Measurements from ENCODE around the gene DVL1.

Gene DVL1

DNA sequence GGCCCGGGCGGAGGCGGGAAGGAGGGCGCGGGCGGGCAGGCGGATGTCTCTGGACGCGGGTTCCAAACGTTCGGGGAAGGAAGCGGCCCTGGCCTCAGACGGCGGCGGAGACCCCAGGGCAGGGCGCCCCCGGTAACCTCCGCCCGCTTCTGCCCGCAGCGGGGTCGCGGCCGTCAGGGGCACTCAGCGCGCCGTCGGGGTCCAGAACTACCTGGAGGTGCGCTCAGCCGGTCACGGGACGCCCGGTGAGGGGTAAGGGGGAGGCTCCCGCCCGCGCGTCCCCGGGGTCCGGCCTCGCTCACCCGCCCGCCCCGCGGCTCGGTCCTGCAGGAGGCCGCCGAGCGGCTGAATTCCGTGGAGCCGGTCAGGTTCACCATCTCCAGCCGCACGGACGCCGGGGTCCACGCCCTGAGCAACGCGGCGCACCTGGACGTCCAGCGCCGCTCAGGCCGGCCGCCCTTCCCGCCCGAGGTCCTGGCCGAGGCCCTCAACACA lies 40.4 kb downstream of the DVL1 start:
- no peak for DNase-seq

DNA sequence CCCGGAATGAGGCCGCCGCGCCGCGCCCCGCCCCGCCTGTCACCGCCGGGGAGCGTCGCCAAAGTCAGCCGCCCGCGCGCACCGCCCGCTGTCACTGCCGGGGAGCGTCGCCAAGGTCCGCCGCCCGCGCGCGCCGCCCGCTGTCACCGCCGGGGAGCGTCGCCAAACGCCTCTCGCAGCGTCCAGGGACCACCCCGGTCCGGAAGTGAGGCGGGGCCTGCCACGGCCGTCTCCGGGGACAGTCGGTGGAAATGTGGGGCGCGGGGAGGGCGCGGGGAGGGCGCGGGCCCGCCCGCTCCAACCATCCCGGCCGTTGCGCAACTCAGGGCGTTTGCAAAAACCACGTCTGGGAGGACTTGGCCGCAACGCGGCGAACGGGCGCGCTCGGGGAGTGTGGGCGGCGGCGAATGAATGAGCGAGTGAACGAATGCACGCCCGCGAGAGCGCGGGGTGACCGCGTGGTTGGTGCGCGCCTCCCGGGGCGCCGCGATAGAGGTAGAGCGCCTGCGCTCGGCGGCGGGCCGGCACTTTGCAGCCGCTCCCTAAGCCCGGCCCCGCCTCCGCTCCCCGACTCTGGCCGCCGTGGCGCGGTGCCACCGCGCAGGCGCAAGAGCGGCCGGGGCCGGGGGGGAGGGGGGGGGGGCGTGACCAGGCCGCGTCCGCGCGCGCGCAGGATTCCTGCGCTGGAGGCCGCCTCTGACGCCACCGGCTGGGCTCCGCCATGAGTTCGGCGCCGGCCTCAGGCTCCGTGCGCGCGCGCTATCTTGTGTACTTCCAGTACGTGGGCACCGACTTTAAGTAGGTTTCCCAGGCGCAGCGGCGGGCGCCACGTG lies 41.1 kb downstream of the DVL1 start, which contains the start of the genes ACAP3 and PUSL1:
Gene ACAP3, minus strand, starts transcription at position 8 of the 833 bp plus-strand sequence. CDS start 115 bp downstream, outside the sequence.
Gene PUSL1, plus strand, starts transcription at position 675 of the 833 bp plus-strand sequence. Its CDS starts 47 bp downstream, at position 722.
- peak; percentile 89 for DNase-seq

DNA sequence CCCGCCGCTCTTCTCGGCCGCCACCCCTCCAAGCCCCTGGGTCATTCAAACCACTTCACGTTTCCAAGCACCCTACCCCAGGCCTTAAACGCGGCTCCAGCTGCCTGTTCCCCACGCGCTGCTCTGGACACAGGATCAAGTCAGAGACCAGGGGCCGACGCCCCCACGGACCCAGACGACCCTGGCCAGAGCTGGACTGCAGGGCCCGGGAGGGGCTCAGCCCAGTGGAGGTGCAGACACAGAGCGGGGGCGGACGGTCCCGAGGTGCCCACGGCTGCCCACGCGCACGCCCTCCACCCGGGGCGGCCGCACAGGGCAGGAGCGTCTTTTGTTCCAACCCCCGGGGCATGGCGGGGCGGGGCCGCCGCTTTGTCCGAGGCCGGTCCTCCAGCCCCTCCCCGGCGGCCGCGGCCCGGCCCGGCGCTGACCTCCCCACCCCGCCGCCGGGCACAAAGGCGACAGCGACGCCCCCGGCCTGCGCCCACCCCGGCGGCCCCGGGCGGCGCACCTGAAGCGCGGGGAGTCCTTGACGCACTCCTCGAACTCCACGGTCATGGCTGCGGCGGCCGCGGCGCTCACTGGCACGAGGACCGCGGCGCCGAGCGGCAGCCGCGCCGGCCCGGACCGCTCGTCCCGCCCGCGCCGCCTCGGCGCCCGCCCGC lies 41.8 kb downstream of the DVL1 start:
- no peak for DNase-seq

DNA sequence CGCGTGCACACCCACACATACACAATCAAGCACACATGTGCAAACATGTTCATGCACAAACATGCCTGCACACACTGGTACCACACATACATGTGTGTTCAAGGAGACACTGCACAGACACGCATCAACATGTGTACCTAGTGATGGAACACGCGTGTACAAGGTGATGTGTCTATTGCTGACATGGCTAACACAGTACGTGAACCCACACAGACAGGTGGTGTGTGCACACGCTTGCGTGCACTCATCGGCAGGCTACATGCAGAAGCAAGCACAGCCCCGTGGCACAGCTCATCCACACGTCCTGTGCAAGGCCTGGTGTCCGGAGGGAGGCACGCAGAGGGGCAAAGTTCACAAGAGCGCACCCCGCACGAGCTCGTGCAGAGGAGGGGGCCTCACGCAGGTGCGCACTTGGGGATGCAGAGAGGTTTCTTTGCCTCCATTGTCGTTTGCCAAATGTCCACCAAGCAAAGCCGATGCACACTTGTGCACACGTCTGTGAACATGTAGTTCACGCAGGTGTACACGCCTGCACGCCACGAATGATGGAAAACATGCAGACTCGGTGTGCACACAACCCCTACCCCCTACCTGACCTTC lies 42.5 kb downstream of the DVL1 start:
- DNase-seq: no peak

DNA sequence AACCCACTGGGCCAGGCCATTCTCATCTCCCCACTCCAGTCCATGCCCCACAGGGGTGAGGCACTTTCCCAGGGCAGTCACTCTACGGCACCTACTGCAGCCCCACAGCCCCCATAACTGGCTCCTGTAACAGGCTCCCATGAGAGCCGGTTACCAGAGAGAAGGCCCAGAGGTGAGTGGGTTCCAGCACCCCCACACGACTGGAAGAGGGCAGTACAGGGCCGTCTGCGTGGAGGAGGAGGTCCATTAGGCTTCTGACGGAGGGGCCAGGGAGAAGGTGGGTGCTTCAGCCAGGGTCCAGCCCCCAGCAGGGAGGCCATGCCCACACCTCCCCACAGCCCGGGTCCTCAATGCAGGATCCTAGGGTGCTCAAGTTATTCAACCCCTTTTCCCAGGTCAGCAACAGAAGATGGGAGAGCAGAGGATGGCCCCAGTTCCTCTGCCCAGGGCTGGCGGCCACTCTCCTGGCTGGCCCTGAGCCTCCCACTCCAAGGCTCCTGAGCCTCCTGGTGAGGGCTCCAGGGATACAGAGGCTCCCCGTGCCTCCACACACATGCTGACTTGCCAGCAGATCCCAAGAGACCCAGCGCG lies 43.1 kb downstream of the DVL1 start:
- DNase-seq: no peak

DNA sequence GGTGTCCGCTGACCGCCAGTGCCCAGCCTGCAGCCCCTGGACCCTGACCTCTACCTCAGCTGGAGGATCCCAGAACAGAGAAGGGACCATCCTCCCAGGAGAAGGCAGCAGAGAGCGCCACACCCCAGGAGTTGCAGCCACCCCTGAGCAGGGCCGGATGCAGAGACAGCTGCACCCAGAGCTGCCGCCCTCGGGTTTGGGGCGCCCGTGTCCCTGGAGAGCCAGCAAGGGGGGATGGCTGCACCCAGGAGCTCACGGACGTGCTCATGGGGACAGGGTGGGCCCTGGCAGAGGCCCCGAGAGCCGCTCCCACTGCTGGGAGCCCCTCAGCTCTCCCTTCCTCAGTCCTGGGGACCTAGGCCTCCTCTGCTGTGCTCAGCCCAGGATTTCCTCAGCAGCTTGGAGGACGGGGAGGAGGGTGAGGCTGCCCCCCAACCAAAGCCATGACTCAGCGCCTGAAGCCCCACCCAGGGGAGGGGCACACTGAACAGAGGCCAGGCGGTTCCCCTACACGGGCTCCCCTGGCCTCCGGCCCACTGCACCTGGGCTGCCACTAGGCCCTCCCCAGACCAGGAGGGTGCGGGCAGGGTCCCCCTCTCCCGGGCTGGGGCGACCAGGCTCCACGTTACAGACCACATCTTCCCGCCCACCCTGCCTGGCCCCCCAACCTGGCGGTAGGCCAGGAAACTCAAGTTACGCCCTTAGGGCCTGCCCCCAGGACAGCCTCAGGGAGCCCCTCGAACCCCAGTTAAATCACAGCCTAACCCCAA lies 43.7 kb downstream of the DVL1 start:
- DNase-seq: peak; percentile 74

DNA sequence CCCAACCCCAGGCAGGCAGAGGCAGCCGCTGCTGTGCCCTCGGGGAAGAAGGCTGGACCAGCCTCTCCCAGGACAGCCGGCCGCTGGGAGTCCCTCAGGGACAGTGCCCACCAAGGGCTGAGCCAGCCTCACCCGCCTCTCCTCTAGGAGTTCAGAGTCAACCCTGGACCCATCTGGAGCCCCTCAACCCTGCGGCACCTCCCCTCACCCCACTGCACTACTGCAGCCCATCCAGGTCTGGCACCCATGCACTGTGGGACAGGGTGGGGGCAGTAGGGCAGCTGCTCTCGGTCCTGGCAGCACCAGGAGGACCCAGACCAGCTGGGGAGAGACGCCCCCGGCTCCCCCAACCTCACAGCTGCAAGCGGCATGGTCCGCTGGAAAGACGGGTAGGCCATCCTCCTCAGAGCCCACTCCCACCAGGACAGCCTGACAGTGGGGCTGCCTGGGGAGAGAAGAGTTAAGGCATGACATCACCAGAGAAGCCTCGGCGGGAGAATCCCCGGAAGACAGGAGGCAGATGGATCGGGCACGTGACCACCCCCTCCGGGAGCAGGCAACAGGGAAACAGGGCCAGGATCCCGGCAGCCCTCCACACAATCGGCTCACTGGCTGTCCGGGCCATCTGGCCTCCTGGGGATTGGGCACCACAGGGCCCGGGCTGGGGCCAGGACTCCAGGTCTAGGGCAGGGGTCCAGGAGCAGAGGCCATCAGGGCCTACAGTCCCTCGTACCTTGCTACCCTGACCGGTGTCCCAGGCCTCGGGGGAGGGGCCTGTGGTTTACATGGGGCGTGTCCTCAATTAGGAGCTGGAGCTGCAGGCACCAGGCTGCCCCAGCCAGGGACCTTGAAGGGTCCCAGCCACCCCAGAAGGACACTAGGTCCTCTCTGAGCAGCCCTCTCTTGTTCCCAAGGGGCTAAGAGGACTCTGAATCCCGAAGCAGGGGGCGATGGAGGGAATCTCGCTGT lies 44.6 kb downstream of the DVL1 start:
- DNase-seq: no peak

DNA sequence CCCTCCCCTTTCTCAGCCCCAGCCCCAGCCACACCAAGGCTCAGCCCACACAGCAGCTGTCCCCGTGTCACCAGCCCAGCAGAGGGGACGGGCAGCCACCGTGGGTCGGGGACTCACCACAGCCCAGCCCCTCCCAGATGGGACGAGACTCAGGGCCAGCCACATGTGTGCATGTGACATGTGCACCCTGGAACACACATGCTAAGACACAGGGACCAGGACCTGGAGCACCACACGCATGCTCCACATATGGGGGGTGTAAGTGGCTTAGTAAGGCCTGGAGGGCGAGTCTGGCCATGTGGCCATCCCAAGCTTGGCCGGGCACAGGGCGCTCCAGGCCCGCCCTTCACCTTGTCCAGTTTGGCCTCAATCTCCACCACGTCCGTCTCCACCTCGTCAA lies 45.5 kb downstream of the DVL1 start:
- no peak for DNase-seq

DNA sequence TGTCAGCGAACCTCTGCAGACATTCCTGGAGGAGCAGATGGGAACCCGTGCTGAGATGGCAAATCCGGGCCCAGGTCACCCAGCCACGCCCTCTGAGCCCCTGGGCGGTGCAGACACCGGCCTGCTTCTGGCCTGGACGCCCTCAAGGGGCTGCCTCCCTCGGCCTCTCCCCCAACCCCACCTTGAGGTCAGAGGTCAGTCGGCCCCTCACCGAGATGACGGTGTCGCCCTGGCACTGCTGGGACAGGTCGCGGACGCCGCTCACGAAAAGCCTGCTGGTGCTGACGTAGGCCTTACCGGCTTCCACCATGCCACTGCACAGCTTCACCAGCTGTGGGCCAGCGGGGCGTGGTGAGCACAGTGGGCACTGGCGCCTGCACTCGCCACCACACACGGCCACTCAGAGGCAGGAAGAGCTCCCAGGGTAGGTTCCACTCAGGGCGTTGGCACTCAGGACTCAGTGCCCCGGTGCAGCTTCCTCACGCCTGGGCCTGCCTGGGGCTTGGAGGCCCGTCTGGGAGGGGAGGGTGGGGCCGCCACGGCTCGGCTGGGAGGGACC lies 46.2 kb downstream of the DVL1 start:
- DNase-seq: no peak

DNA sequence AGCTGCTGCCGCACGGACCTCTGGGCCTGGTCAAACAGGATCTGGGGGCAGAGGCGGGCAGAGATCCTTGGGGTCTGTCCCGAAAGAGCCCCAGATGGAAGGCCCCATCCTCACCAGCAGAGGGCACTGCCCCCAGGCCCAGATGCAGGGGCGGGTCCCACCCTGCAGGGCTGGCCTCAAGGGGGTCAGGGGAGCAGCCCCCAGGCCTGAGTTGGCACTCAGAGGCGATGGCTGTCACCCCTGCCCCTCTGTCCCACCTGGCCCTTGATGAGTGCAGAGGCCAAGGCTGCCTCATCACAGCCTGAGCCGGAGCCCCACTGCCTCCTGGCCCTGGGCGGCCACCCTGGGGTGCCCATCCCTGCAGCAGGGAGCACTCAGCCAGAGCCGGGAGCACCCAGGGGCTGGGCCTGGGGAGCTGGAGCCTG lies 47.2 kb downstream of the DVL1 start:
- peak; percentile 12 for DNase-seq

DNA sequence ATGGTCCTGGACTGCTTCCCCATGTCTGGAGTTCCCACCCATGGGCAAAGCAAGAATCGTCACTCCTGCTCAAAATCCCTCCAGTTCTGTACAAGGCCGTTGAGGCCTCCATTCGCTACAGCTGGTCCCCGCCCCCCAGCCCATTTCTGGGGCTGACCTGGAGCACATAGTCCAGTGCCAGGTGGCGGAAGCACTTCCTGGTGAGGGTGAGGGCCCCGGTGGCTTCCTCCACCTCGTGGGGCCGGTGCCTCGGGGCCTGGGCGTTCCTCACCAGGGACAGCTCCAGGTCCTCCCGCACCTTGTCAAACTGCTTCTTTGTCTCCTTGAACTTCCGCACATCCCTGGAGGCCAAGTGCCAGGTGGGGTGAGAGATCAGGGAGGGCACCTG lies 48.9 kb downstream of the DVL1 start:
- DNase-seq: no peak

DNA sequence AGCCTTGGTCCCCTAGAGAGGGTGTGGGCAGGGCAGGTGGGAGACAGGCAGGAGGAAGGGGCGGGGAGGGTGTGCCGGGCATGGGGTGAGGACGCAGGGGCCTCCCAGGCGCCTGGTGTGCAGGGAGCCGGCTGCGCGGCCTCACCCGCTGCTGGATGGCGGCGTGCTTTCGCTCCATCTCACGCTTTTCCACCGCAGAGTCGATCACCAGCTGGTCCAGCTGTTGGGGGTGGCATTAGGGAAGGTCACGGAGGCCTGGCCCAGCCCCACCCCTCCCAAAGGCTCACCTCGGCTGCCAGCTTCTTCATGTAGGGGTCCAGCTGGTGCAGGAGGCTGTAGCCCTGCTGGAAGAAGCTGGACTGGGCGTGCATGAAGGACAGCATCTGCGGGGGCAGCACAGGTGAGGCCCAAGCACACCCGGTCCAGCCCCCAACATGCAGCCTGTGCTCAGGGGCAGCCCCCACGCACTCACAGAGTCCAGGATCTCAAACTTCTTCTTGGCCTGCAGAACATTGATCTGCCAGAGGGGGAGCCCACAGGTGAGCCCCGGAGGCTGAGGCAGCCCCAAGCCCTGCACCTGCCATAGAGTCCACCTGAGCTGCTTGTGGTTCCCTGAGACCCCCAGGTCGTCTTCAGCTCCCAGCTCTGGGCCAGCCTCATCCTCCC lies 49.4 kb downstream of the DVL1 start:
- peak; percentile 29 for DNase-seq

DNA sequence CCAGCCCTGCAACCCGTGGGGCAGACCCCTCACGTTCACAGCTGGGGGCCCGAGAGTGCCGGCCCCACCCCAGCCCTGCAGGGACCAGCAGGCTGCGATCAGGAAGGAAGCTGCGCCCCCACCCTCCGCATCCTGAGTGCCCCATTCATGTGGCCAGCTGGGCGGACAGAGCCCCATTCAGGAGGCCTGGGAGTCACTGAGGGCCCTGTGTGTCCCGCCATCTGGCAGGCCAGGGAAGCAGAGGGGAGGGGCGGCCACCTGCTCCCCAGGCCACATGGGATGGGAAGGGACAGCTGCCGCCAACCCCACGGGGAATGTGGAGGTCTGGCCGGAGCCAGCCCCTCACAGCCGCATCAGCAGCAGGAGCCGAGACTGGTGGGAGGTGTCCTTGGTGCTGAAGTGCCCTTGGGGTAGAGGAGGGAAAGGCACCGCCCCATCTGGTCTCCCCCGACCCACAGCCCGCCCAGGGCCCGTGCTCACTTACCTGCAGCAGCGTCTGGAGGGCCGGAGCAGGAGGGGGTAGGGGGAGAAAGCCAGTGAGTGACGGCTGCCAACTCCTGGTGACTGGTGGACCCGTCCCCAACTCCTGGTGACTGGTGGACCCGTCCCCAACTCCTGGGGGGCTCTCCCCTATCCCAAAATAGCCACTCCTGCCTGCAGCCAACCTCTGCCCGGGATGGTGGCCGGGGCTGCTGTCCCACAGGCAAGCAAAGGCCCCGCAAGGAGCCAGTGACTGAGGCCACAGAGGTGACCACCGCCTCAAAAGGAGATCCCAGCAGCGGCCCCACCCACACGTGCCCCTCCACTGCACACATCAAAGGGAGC lies 50.1 kb downstream of the DVL1 start:
- no peak for DNase-seq

DNA sequence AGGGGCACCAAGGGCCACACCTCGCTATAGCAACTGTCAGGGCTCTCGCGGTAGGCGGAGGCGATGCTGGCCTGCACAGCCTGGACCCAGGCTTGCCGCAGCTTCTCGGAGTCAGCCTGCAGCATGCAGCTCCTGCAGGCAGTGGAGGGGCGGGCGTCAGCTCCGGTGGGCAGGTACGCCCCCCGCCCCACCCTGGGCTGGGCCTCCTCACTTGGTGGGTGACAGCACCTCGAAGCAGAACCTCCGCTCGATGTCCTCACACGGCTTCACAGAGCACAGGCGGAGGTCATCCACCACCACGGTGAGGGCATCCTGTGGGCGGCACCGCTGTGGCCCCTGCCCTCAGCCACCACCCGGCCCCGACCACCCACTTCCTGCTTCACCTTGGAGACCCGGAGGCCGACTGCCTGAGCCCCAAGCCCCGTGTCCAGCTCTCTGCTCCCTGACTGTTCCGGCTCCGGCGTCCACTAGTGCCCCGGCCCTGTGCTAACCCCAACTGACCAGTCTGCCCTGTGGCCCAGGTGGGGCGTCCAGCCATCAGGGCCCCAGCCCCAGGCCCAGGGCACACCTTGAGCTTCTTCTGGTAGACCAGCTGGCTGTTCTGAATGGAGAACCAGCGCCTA lies 51.3 kb downstream of the DVL1 start:
- no peak for DNase-seq

DNA sequence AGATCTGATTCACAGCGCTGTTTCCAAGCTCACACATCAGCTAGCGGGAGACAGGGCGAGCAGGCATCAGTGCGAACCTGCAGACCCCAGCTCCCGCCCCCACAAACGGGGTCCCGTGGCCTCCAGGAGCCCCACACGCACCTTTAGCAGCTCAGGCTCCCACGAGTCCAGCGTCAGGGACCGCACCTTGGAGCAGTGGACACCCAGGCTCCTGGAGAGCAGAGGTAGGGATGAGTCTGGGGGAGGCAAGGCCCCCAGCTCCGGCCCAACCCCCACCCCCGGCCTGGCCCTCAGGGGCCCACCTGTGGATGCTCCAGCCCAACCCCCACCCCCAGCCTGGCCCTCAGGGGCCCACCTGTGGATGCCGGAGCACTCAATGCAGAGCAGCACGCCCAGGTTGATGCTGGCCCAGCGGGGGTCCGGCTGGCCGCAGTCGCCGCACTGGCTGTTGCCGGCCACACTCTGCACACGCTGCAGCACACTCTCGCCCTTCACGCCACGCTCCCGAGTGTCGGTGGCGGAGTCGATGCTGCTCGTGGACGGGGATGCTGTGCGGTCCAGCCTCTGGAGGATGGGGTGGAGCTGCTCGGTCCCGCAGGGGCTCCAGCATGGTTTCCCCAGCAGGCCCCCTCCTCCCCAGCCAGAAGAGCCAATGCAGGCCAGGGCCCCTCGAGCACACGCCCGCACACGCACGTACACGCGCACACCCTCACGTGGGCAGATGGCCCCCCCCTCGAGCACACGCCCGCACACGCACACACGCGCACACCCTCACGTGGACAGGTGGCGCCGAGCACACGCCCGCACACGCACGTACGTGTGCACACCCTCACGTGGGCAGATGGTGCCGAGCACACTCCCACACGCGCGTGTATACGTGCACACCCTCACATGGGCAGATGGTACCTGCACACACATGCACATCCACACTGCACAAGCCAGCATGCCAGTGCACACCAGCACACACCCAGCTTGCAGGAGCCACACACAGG lies 52.9 kb downstream of the DVL1 start:
- DNase-seq: no peak

DNA sequence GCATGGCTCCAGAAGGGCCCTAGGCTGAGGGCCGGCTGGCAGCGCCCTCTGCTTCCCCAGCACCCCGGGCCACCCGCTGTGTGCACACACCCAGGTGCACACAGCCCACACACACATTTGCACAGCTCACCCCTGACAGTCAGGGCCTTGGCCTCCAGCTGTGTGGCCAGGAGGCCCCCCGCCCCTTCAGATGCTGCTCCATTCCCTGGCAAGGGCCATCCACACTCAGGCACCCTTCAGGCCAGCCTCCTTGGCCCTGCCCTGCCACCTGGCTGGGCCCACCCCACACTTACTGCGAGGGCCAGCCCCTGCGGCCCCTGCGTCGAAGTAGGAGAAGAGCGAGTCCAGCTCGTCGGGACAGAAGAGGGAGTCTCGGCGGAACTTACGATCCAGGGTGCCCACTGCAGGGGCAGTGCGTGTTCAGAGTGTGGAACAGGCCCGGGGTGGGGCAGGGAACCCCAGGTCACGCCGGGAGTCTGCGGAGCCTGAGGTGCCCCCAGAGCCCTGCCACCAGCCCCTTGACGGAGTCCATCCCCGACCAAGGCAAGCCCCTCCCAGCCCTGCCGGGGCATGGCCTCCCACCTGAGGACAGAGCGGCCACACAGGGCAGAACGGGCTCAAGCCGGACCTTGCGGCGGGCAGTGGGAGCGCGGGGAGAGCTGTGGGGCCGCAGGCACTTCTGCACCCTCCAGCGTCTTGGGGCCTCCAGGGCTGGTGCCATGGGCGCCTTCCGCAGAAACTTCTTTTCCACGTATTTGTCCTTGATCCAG lies 53.9 kb downstream of the DVL1 start:
- DNase-seq: no peak

Measured in activated naive CD4-positive, alpha-beta T cell treated with Interleukin-2 at 50 U/mL for 16 hours (primary cell).